GM21390 (cell line): ENCODE data around the gene C16orf95.
A peak's percentile ranks its signal among the peaks of the same experiment; 100 is the strongest.
"Not testable (repeated sequence)": the region's sequence is repeated elsewhere in the genome, so short reads cannot be mapped to it uniquely, and the experiment has no call there.

ENCODE experiments used
- ATAC-seq: cut with Tn5 transposase; IDR thresholded peaks from one replicate; pipeline ENCODE4 v1.9.1; 2021; ENCODE audit not compliant: unreplicated experiment

Gene C16orf95

GRCh38 chr16:87316923-87317749, at the start of gene C16orf95:
Gene C16orf95 (minus strand): TSS chr16:87317392. CDS start chr16:87317242, 150 bp downstream.
- peak; percentile 94 for ATAC-seq

GRCh38 chr16:87366930-87367329, 49.7 kb upstream of the C16orf95 start:
- no peak for ATAC-seq

GRCh38 chr16:87366288-87366687, 49.1 kb upstream of the C16orf95 start:
- ATAC-seq = no peak

- ATAC-seq = no peak
Observed at GRCh38 chr16:87365021-87365713, 48.0 kb upstream of the C16orf95 start.

- ATAC-seq = no peak
Observed at GRCh38 chr16:87363771-87364455, 46.7 kb upstream of the C16orf95 start.

GRCh38 chr16:87362828-87363559, 45.8 kb upstream of the C16orf95 start:
- not testable (repeated sequence) for ATAC-seq

- no peak for ATAC-seq
Observed at GRCh38 chr16:87361916-87362619, 44.9 kb upstream of the C16orf95 start.

GRCh38 chr16:87360862-87361610, 43.8 kb upstream of the C16orf95 start:
- no peak for ATAC-seq

- no peak for ATAC-seq
Observed at GRCh38 chr16:87359121-87359520, 41.9 kb upstream of the C16orf95 start.

GRCh38 chr16:87358696-87359095, 41.5 kb upstream of the C16orf95 start:
- no peak for ATAC-seq

- ATAC-seq = no peak
Observed at GRCh38 chr16:87358250-87358649, 41.1 kb upstream of the C16orf95 start.

GRCh38 chr16:87356491-87356853, 39.3 kb upstream of the C16orf95 start:
- ATAC-seq = no peak

GRCh38 chr16:87353613-87354012, 36.4 kb upstream of the C16orf95 start:
- no peak for ATAC-seq

GRCh38 chr16:87352818-87353217, 35.6 kb upstream of the C16orf95 start:
- no peak for ATAC-seq

GRCh38 chr16:87351320-87351698, 34.1 kb upstream of the C16orf95 start:
- ATAC-seq = no peak

- ATAC-seq = no peak
Observed at GRCh38 chr16:87350681-87351319, 33.6 kb upstream of the C16orf95 start.

- ATAC-seq = no peak
Observed at GRCh38 chr16:87350031-87350430, 32.8 kb upstream of the C16orf95 start.

GRCh38 chr16:87348616-87349157, 31.5 kb upstream of the C16orf95 start:
- no peak for ATAC-seq
